ENCODE data around the gene PRKAG2.
"Not testable (repeated sequence)": the region's sequence is repeated elsewhere in the genome, so short reads cannot be mapped to it uniquely, and the experiment has no call there.

The PRKAG2 gene

GRCh38 chr7:151876899-151877777 lies at the start of gene PRKAG2:
PRKAG2 (minus strand) TSS chr7:151877115; CDS start chr7:151876620, 495 bp downstream.
- peak; percentile 35 to 62 for DNase-seq (ENCODE audit: extremely low read depth in 1 of 2, low read depth in 1 of 2)

GRCh38 chr7:151926336-151926712 lies 49.4 kb upstream of the PRKAG2 start:
- DNase-seq (ENCODE audit: extremely low read depth in 1 of 2, low read depth in 1 of 2): no peak

- no peak for DNase-seq (ENCODE audit: extremely low read depth in 1 of 2, low read depth in 1 of 2)
Measured at GRCh38 chr7:151925446-151926335, 48.8 kb upstream of the PRKAG2 start.

GRCh38 chr7:151924508-151924907 lies 47.6 kb upstream of the PRKAG2 start:
- DNase-seq (ENCODE audit: extremely low read depth in 1 of 2, low read depth in 1 of 2): no peak

- no peak for DNase-seq (ENCODE audit: extremely low read depth in 1 of 2, low read depth in 1 of 2)
Measured at GRCh38 chr7:151924001-151924400, 47.1 kb upstream of the PRKAG2 start.

GRCh38 chr7:151923097-151923876 lies 46.4 kb upstream of the PRKAG2 start:
- no peak for DNase-seq (ENCODE audit: extremely low read depth in 1 of 2, low read depth in 1 of 2)

GRCh38 chr7:151921451-151921850 lies 44.5 kb upstream of the PRKAG2 start:
- no peak for DNase-seq (ENCODE audit: extremely low read depth in 1 of 2, low read depth in 1 of 2)

GRCh38 chr7:151920488-151920887 lies 43.6 kb upstream of the PRKAG2 start:
- no peak for DNase-seq (ENCODE audit: extremely low read depth in 1 of 2, low read depth in 1 of 2)

- DNase-seq (ENCODE audit: extremely low read depth in 1 of 2, low read depth in 1 of 2): no peak
Measured at GRCh38 chr7:151919595-151919994, 42.7 kb upstream of the PRKAG2 start.

GRCh38 chr7:151918510-151918843 lies 41.6 kb upstream of the PRKAG2 start:
- no peak for DNase-seq (ENCODE audit: extremely low read depth in 1 of 2, low read depth in 1 of 2)

- DNase-seq (ENCODE audit: extremely low read depth in 1 of 2, low read depth in 1 of 2): no peak
Measured at GRCh38 chr7:151917791-151918509, 41.0 kb upstream of the PRKAG2 start.

- no peak for DNase-seq (ENCODE audit: extremely low read depth in 1 of 2, low read depth in 1 of 2)
Measured at GRCh38 chr7:151914051-151914450, 37.1 kb upstream of the PRKAG2 start.

GRCh38 chr7:151910655-151911054 lies 33.7 kb upstream of the PRKAG2 start:
- not testable (repeated sequence) for DNase-seq (ENCODE audit: extremely low read depth in 1 of 2, low read depth in 1 of 2)

GRCh38 chr7:151907115-151907514 lies 30.2 kb upstream of the PRKAG2 start:
- not testable (repeated sequence) for DNase-seq (ENCODE audit: extremely low read depth in 1 of 2, low read depth in 1 of 2)

GRCh38 chr7:151905766-151906165 lies 28.9 kb upstream of the PRKAG2 start:
- DNase-seq (ENCODE audit: extremely low read depth in 1 of 2, low read depth in 1 of 2): no peak

GRCh38 chr7:151905353-151905752 lies 28.4 kb upstream of the PRKAG2 start:
- DNase-seq (ENCODE audit: extremely low read depth in 1 of 2, low read depth in 1 of 2): no peak

GRCh38 chr7:151904270-151904669 lies 27.4 kb upstream of the PRKAG2 start:
- DNase-seq (ENCODE audit: extremely low read depth in 1 of 2, low read depth in 1 of 2): no peak

GRCh38 chr7:151903249-151904032 lies 26.5 kb upstream of the PRKAG2 start:
- no peak for DNase-seq (ENCODE audit: extremely low read depth in 1 of 2, low read depth in 1 of 2)

- no peak for DNase-seq (ENCODE audit: extremely low read depth in 1 of 2, low read depth in 1 of 2)
Measured at GRCh38 chr7:151902311-151902710, 25.4 kb upstream of the PRKAG2 start.

GRCh38 chr7:151901828-151902227 lies 24.9 kb upstream of the PRKAG2 start:
- no peak for DNase-seq (ENCODE audit: extremely low read depth in 1 of 2, low read depth in 1 of 2)
